Neuronal stem cell (in vitro differentiated cells): ENCODE measurements around the gene DDI2.
"Not testable (repeated sequence)": the region's sequence is repeated elsewhere in the genome, so short reads cannot be mapped to it uniquely, and the experiment has no call there.

Experiments
- DNase-seq: peaks from one replicate; pipeline ENCODE4 v3.0.0-alpha.2; 2013; ENCODE audit warnings: low spot score
- H2AFZ ChIP-seq: one replicate; pipeline ENCODE4 v1.6.1; 2013; ENCODE audit warnings: mild to moderate bottlenecking, low read length, inconsistent platforms
- H2AK5ac ChIP-seq: 2 replicates; pipeline ENCODE4 v1.6.1; 2013; ENCODE audit warnings: low read depth, mild to moderate bottlenecking, inconsistent platforms, low read length, moderate library complexity, mixed read lengths
- H2BK120ac ChIP-seq: 2 replicates; pipeline ENCODE4 v1.6.1; 2013; ENCODE audit warnings: low read depth, mild to moderate bottlenecking, inconsistent platforms, low read length, moderate library complexity, mixed read lengths
- H2BK12ac ChIP-seq: one replicate; pipeline ENCODE4 v1.6.1; 2013; ENCODE audit warnings: low read length, inconsistent platforms
- H2BK15ac ChIP-seq: 2 replicates; pipeline ENCODE4 v1.6.1; 2013; ENCODE audit warnings: mild to moderate bottlenecking, low read length, inconsistent platforms, mixed read lengths
- H2BK5ac ChIP-seq: one replicate; pipeline ENCODE4 v1.6.1; 2013; ENCODE audit warnings: inconsistent platforms, mild to moderate bottlenecking, low read length, moderate library complexity
- H3K14ac ChIP-seq: one replicate; pipeline ENCODE4 v1.6.1; 2013; ENCODE audit warnings: low read length, inconsistent platforms
- H3K18ac ChIP-seq: 2 replicates; pipeline ENCODE4 v1.6.1; 2013; ENCODE audit warnings: low read length, inconsistent platforms
- H3K23ac ChIP-seq: 2 replicates; pipeline ENCODE4 v1.6.1; 2013; ENCODE audit warnings: low read depth, mild to moderate bottlenecking, mixed read lengths, low read length, inconsistent platforms; ENCODE audit not compliant: poor library complexity
- H3K27ac ChIP-seq: replicated peaks from 3 replicates; pipeline ENCODE4 v1.5.1; 2013; ENCODE audit warnings: low read length, inconsistent platforms
- H3K27me3 ChIP-seq, 3 experiments: 2 replicates each; pipeline ENCODE4 v1.6.1; 2013; ENCODE audit warnings: low read length in 3 of 3, mild to moderate bottlenecking in 2 of 3, inconsistent platforms in 1 of 3, low read depth in 1 of 3, mixed read lengths in 1 of 3, moderate library complexity in 1 of 3; ENCODE audit not compliant: control insufficient read depth in 3 of 3, insufficient read depth in 3 of 3
- H3K36me3 ChIP-seq, 2 donors: replicated peaks in 1 of 2; 2 replicates each; pipeline ENCODE4 v1.6.1; 2013; ENCODE audit warnings: low read length in 2 of 2; ENCODE audit not compliant: control insufficient read depth in 2 of 2, insufficient read depth in 2 of 2
- H3K4ac ChIP-seq: 2 replicates; pipeline ENCODE4 v1.6.1; 2013; ENCODE audit warnings: inconsistent platforms, mild to moderate bottlenecking, low read length, moderate library complexity
- H3K4me1 ChIP-seq, 2 donors: 1 replicate in 1 of 2; 2 replicates in 1 of 2; pipeline ENCODE4 v1.6.1; 2013; ENCODE audit warnings: low read length in 2 of 2, low read depth in 1 of 2; ENCODE audit not compliant: control insufficient read depth in 2 of 2, insufficient read depth in 1 of 2
- H3K4me2 ChIP-seq: one replicate; pipeline ENCODE4 v1.6.1; 2013; ENCODE audit warnings: mild to moderate bottlenecking, low read length, inconsistent platforms; ENCODE audit not compliant: insufficient read depth, poor library complexity, severe bottlenecking
- H3K4me3 ChIP-seq, 2 donors: 2 replicates each; pipeline ENCODE4 v1.5.1; 2013; ENCODE audit warnings: low read length in 2 of 2, mild to moderate bottlenecking in 2 of 2, inconsistent platforms in 1 of 2, moderate library complexity in 1 of 2
- H3K79me1 ChIP-seq: one replicate; pipeline ENCODE4 v1.6.1; 2013; ENCODE audit warnings: low read depth, mild to moderate bottlenecking, inconsistent platforms, low read length, moderate library complexity
- H3K9ac ChIP-seq: one replicate; pipeline ENCODE4 v1.6.1; 2013; ENCODE audit warnings: mild to moderate bottlenecking, low read depth, low read length, inconsistent platforms; ENCODE audit not compliant: poor library complexity
- H3K9me3 ChIP-seq, 2 donors: replicated peaks in 1 of 2; 2 replicates each; pipeline versions ENCODE3 to v1.6.1; 2013; ENCODE audit warnings: low read length in 2 of 2, mild to moderate bottlenecking in 2 of 2, inconsistent platforms in 1 of 2, low read depth in 1 of 2, mixed read lengths in 1 of 2, moderate library complexity in 1 of 2; ENCODE audit not compliant: control insufficient read depth in 2 of 2, insufficient read depth in 1 of 2
- H4K8ac ChIP-seq: one replicate; pipeline ENCODE4 v1.6.1; 2013; ENCODE audit warnings: low read depth, mild to moderate bottlenecking, inconsistent platforms, low read length, moderate library complexity
- H4K91ac ChIP-seq: one replicate; pipeline ENCODE4 v1.6.1; 2013; ENCODE audit warnings: low read length, low read depth, mild to moderate bottlenecking, inconsistent platforms; ENCODE audit not compliant: poor library complexity
- WGBS, 2 donors: extraction: QIAGEN DNeasy Blood & Tissue Kit; methylation state at CpG; one replicate each; pipeline ENCODE4 v1.1.7; 2013; ENCODE audit warnings: missing lambda C conversion rate in 2 of 2, mixed read lengths in 1 of 2; ENCODE audit not compliant: insufficient read length in 2 of 2, insufficient replicate concordance in 1 of 2; ENCODE audit errors: extremely low coverage in 2 of 2; 5-methylcytosine and 5-hydroxymethylcytosine counted together

DDI2 gene

GRCh38 chr1:15696956-15697521 lies 79.8 kb downstream of the DDI2 start:
- Histone ChIP-seq H3K4me3 (no peak overlapping the region), H2BK12ac (no peak overlapping the region), H3K4me1 (no peaks in the 10 kb centered on the region), H2BK5ac (no peak overlapping the region), H3K23ac (no peak overlapping the region), H3K14ac (no peak overlapping the region), H2AK5ac (no peak overlapping the region), H3K18ac (no peak overlapping the region), H3K27me3 (no peaks in the 10 kb centered on the region), H3K4ac (no peak overlapping the region), H3K79me1 (peaks cover 8% of the 10 kb centered on the region), H4K91ac (no peak overlapping the region), H2BK15ac (no peak overlapping the region), H2AFZ (no peak overlapping the region), H4K8ac (no peak overlapping the region), H2BK120ac (no peak overlapping the region), H3K27ac (no peak overlapping the region), H3K9ac (no peak overlapping the region), H3K9me3 (peaks cover 0 to under 1% of the 10 kb centered on the region in 2 donors), H3K4me2 (no peak overlapping the region), H3K36me3 (peaks cover 0 to 7% of the 10 kb centered on the region in 2 donors)
- no peak for DNase-seq
- no CpG with 5 or more reads among the region's 10 CpGs for WGBS, 2 donors

- Histone ChIP-seq H2AK5ac (no peak overlapping the region), H4K8ac (no peak overlapping the region), H3K27me3 (no peaks in the 10 kb centered on the region), H3K4me2 (no peak overlapping the region), H3K4me3 (no peak overlapping the region), H2BK12ac (no peak overlapping the region), H3K27ac (no peak overlapping the region), H2BK15ac (no peak overlapping the region), H3K79me1 (peaks cover 12% of the 10 kb centered on the region), H2BK5ac (no peak overlapping the region), H3K4ac (no peak overlapping the region), H2AFZ (no peak overlapping the region), H2BK120ac (no peak overlapping the region), H3K36me3 (peaks cover 0 to 7% of the 10 kb centered on the region in 2 donors), H3K9me3 (peaks cover 0 to 2% of the 10 kb centered on the region in 2 donors), H3K4me1 (peaks cover 0 to 1% of the 10 kb centered on the region in 2 donors), H3K14ac (no peak overlapping the region), H4K91ac (no peak overlapping the region), H3K18ac (no peak overlapping the region), H3K9ac (no peak overlapping the region), H3K23ac (no peak overlapping the region)
- no peak for DNase-seq
- no CpG with 5 or more reads among the region's 2 CpGs for WGBS, 2 donors
Measured at GRCh38 chr1:15698201-15698600, 80.9 kb downstream of the DDI2 start.

GRCh38 chr1:15699321-15699720 lies 82.1 kb downstream of the DDI2 start:
- H3K18ac ChIP-seq, H3K27me3 ChIP-seq, H4K8ac ChIP-seq, H3K79me1 ChIP-seq, H3K4me1 ChIP-seq, H2BK15ac ChIP-seq, H3K9me3 ChIP-seq, H3K9ac ChIP-seq, H2BK12ac ChIP-seq, H3K23ac ChIP-seq, H3K36me3 ChIP-seq, H2BK120ac ChIP-seq, DNase-seq, H4K91ac ChIP-seq, H3K4me2 ChIP-seq, H3K4me3 ChIP-seq, H3K14ac ChIP-seq, H2AK5ac ChIP-seq, H3K27ac ChIP-seq, H2BK5ac ChIP-seq, H2AFZ ChIP-seq, H3K4ac ChIP-seq: not testable (repeated sequence)
- no CpG with 5 or more reads among the region's 4 CpGs for WGBS, 2 donors

- Histone ChIP-seq H3K14ac (no peak overlapping the region), H3K9me3 (peaks cover 0 to 2% of the 10 kb centered on the region in 2 donors), H3K4me3 (no peak overlapping the region), H3K4me2 (no peak overlapping the region), H2BK5ac (no peak overlapping the region), H2AFZ (no peak overlapping the region), H2BK15ac (no peak overlapping the region), H4K91ac (no peak overlapping the region), H2BK120ac (no peak overlapping the region), H3K9ac (no peak overlapping the region), H3K27ac (no peak overlapping the region), H3K4me1 (peaks cover 0 to 5% of the 10 kb centered on the region in 2 donors), H2BK12ac (no peak overlapping the region), H3K4ac (no peak overlapping the region), H2AK5ac (no peak overlapping the region), H3K36me3 (peaks cover 0 to 10% of the 10 kb centered on the region in 2 donors), H3K23ac (no peak overlapping the region), H3K79me1 (peaks cover 10% of the 10 kb centered on the region), H3K18ac (no peak overlapping the region), H3K27me3 (no peaks in the 10 kb centered on the region), H4K8ac (no peak overlapping the region)
- no CpG with 5 or more reads among the region's 6 CpGs for WGBS, 2 donors
- no peak for DNase-seq
Measured at GRCh38 chr1:15700508-15700907, 83.2 kb downstream of the DDI2 start.
